HG02884 (cell line): ENCODE measurements around the gene GCN1.

Source experiments
- ATAC-seq: cut with Tn5 transposase; IDR thresholded peaks from one replicate; pipeline ENCODE4 v1.9.1; 2021; ENCODE audit warnings: mild to moderate bottlenecking, moderate library complexity; ENCODE audit not compliant: unreplicated experiment

GCN1 gene

DNA sequence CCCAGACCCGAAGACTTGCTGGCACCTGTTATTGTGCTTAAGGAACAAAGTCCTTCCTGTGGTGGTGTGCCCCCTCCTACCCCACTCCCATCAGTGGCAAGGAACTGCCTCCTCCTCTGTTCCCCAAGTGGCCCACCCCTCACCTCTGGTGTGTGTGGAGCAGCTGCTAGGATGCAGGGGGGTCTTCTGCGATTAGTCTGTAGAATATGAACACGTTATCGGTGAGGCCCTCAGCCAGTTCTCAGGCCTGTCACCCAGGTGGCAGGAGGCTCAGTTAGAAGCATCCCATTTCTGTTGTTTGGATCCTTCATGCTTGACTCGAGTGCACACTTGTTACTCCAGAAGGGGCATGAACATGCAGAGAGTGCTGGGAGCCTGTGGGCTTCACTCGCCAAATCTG, 117.3 kb downstream of the GCN1 start:
- ATAC-seq: no peak
